RCC 7860 (cell line): ENCODE measurements around the gene CH25H.
"Not testable (repeated sequence)": the region's sequence is repeated elsewhere in the genome, so short reads cannot be mapped to it uniquely, and the experiment has no call there.

Source experiments
- DNase-seq: peaks from one replicate; pipeline ENCODE4 v3.0.0-alpha.2; 2015; ENCODE audit warnings: low spot score
- FAIRE-seq: peaks from 2 replicates; lab custom pipeline; 2012; peaks lifted over from hg19 to GRCh38; lab: Jason Lieb, UNC

The CH25H gene

GRCh38 chr10:89207181-89207800, at the start of gene CH25H:
TSS of gene CH25H (minus strand) at chr10:89207317. CDS start at chr10:89207292, 25 bp downstream.
- FAIRE-seq (no peak), DNase-seq (no peak)

GRCh38 chr10:89256340-89256739, 49.2 kb upstream of the CH25H start:
- DNase-seq, result no peak
- no peak for FAIRE-seq

DNA sequence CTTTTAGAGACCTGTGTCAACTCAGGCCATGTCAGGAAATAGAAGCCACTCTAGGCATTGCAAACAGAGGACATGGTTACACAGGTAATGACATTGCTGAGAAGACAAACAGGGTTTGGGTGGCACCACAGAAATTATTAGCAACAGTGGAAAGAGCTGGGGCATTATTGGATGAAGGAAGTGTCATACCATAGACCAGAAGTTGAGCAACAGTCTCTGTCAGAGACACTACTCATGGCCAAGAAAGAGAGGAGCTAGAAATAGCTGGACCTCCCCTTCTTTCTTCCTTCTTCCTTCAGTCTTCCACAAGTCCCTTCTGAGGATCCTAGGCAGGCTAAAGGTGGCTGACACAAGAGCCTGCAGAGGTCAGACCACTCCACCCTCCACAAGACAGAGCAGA, 48.7 kb upstream of the CH25H start:
- FAIRE-seq, result no peak
- no peak for DNase-seq

GRCh38 chr10:89255091-89255579, 48.0 kb upstream of the CH25H start:
- FAIRE-seq, result not testable (repeated sequence)

GRCh38 chr10:89252225-89252585, 45.1 kb upstream of the CH25H start:
- DNase-seq, result no peak
- FAIRE-seq, result no peak

More at GRCh38 chr10:89255091-89255579, 48.0 kb upstream of the CH25H start:
- not testable (repeated sequence) for DNase-seq

DNA sequence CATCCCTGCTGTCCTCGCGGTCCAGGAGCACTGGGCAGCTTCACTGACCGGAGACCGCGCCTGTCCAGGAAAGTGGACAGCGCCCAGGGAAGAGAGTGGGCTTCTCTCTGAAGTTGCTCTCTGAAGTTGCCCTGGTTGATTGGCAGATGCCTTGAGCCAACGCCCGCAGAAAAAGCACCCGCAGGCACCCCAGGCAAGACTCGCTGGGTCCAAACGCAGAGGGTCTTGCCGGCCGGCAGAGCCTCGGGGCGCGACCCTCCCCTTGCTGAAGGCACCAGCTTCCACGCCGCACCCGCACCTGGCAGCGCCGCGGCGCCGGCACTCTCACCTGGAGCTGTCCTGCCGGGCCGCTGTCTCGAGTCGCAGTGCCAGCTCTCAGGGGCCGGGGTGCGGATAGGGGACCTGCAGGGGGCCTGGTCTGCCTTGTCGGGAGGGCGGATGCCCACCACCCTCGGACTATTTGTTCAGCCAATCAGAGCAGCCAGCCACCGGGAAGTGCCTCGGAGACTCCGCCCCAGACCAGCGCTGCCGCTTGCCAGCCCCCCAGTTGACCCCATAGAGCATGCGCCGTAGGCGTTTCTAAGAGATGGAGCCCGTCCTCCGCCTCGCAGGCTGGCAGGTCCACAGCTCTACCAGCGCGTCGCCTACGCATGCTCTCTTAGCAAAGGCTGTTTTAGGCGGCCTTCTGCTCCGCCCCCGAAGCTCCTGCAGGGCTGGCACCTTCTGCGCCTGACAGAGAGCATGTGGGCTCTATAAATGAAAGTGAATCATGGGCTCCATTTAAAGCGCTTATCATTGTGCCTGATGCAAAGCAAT, 44.5 kb upstream of the CH25H start, which contains the start of gene LIPA:
LIPA (minus strand) TSS at position 367 of the 816 bp plus-strand sequence. CDS start 4,127 bp downstream, outside the sequence.
- peak; percentile 94 for FAIRE-seq
- peak; percentile 96 for DNase-seq

DNA sequence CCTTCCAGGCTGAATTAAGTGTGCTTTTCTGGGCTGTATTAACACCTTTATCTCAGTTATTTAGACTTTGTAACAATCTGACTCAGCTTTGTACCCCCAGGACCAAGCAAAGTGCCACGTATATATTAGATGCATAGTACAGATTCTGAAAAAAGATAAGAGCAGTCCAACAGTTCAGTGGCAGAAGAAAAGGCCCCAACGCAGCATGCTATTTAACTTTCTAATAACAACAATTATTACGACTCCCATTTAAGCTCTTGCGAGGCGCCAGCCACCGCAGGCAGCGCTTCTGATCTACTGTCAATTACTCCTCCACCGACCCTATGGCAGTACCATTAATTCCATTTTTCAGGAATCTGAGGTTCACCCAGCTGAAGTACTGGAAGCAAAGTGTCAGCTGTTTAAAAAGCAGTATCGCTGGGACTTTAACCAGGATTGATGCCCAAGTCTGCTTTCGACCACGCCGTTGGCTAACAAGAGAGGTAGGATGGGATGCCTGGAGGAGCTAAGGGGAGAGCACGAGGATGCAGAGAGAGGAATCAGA, 43.8 kb upstream of the CH25H start:
- FAIRE-seq, result no peak
- DNase-seq, result no peak

- FAIRE-seq (no peak), DNase-seq (no peak)
Observed at GRCh38 chr10:89248990-89249389, 41.9 kb upstream of the CH25H start.

DNA sequence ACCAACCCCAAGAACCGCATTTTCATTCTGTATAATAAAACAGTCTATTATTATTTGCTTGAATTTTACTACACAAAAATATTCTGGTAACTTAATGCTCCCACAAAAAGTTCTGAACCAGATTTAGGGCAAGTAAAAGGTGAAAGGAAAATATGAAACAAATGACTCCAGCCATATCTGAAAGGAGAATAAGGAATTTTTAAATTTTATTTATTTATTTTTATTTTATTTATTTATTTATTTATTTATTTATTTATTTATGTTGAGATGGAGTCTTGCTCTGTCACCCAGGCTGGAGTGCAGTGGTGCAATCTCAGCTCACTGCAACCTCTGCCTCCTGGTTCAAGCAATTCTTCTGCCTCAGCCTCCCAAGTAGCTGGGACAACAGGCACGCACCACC, 40.5 kb upstream of the CH25H start:
- DNase-seq, FAIRE-seq: not testable (repeated sequence)

DNA sequence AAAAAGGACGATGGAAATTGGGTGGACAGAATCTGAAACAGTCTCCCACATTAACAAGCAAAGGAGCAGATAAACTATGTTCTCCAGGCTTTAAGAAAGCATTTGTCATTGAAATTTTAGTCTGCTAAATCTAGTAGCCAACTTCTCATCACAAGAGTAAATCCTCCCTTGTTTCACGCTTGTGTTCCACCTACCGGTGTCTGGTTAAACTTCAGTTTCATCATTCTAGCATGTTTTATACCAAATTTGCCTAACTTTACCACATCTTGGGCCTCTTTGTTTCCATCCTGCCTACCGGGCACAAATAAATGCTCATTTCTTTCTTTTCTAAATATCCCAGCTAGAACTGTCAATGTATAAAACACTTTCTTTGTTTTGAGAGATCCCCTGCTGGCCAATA, 38.7 kb upstream of the CH25H start:
- no peak for FAIRE-seq
- no peak for DNase-seq

- FAIRE-seq, result no peak
Observed at GRCh38 chr10:89242840-89243568, 35.9 kb upstream of the CH25H start.

DNA sequence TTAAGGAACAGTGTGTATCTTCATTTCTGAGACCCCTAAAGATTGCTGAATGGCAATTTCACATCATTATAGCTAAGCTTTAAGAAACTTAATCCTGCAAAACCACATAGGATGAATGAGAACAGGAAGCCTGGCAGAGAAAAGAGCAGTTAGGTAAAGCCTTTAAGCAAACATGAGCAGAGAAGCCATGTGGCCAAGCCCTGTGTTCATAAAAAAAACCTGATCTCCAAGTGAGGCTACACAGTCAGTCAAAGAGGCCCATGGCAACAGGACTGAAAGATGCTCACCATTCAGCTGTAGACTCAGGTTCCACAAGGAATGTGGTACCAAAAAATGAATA, 35.2 kb upstream of the CH25H start:
- FAIRE-seq, result no peak

More at GRCh38 chr10:89242840-89243568, 35.9 kb upstream of the CH25H start:
- no peak for DNase-seq

DNA sequence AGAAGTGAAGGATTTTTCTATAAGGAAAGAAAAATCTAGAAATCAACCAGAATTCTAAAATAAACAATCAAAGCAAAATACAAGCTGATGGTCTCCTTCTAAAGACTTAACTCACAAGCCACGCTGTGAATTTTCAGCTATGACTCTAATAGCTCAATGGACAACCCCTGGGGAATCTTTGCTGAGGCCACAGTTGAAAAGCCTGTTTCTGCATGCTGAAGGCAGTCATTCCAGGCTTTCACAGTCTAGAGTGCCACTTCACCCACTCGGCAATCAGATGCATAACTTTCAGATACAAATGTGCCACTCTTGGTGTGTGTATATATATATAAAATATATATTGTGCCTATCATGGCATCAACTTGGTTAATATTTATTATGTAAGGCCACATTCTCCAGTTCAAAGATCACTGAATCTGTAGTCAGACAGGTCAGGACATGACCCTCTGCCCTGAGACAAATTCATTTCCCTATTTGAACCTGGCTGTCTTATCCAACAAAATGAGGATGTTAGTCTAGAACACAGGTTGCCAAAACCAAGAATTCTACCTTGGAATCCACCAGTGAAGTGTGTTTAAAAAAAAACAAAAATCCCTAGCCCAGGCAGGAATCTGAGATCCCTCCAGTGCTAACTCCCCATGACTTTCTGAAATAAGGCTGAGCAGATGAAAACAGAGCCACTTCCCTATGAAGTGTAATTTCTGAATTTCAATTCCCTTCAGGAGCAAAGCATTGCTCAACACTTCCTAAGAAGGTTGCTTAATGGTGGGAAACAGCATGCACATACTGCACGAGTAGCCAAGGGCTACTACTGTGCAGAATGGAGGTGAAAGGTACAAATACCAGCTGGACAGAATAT, 34.6 kb upstream of the CH25H start:
- FAIRE-seq, result no peak

More for the DNA sequence above, 35.2 kb upstream of the CH25H start:
- DNase-seq, result no peak

GRCh38 chr10:89241026-89241425, 33.9 kb upstream of the CH25H start:
- DNase-seq (no peak), FAIRE-seq (no peak)

More for the DNA sequence above, 34.6 kb upstream of the CH25H start:
- DNase-seq, result no peak

- no peak for FAIRE-seq
- no peak for DNase-seq
Observed at GRCh38 chr10:89240519-89240918, 33.4 kb upstream of the CH25H start.

DNA sequence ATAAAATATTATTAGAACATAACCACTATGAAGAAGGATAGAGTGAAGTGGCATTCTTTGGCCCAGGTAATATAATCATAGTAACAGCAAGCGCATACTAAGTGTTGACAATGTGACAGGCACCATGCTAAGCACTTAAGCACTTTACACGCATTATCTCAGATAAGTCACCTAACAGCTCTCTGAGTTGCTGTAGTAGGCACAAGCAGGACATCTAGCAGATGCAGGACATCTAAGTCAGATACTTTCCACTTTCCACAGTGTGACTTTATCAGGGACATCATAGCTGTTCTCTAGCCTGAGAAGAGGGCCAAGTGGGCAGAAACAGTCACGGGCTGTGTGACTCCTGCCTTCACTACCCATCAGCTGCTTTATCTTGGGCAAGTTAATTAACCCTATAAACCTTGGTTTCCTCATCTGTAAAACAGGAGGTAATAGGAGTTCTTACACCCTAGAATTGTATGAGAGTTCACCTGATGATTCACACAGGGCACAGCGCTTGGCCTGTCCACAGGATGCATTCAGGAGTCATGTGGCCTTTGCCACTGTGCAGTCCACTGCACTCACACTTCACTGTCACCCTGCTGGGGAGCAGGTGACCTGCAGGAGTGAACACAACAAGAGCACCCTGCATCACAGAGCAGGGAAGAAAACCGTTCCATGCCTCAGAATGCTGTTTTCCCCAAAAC, 32.0 kb upstream of the CH25H start:
- FAIRE-seq (no peak), DNase-seq (no peak)

DNA sequence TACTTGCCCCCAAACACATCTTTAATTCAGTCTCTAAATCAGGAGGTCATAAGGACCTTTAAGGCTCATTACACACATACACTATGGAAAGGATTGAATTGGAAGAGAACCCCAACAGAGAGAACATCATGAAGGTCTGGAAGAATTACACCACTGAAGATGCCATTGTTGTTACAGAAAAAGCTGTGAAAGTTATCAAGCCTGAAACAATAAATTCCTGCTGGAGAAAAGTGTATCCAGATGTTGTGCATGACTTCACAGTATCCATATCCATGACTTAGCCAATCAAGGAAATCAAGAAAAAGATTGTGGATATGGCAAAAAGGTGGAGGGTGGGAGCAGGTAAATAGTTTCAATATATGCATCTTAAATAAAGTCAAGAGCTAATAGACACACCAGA, 30.7 kb upstream of the CH25H start:
- DNase-seq, result no peak
- FAIRE-seq, result no peak

DNA sequence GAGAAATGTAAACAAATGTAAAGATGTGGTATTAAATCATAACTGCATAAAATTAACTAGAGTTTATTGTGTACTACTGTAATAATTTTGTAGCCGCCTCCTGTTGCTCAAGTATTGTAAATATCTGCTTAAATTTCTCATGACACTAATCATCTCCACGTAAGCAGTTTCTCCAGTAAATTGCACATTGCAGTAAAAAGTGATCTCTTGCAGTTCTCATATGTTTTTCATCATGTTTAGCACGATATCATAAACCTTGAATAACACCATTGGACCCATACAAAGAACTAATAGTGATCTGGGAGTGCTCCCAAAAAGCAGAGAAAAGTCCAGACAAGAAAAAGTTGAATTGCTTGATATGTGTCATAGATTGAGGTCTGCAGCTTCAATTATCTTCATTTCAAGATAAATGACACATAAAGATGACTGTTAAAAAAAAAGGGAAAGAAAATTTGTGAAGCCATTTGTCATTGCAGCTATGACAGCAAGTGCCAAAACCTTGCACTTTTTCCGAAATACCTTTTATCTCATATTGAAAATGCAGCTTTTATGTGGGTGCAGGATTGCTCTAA, 29.2 kb upstream of the CH25H start:
- DNase-seq (no peak), FAIRE-seq (no peak)

DNA sequence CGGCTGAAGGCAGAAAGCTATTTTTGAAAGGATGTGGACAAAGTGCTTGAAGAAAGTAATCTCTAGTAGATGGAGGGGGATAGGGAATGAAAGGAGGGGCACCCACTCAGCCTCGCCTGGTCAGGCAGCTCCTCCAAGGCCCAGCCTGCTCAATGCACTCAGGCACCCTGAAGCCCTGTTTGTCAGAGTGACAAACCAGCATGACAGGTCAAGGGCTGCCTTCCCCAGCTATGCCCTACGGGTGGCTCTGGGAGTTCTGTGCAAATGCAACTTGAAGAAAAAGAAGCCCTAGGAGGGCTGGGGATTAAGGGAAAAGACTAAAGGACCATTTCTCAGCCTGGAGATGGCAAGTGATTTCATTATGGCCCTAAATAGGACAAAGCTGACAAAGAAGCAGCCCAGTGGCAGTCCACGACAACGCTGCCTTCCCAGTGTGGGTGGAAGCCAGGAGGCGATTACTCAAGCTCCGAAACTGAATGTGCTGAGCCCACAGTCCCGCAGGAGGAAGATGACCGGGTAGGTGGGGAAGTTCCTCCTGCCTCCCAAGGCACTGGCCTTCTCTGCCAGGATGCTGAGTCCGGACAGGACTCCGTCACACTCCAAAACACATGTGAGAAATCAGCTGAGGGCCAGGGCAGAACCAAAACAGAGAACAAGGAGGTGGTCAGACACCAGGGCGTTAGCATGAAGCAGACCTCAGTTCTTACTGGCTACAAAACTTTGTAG, 28.1 kb upstream of the CH25H start:
- FAIRE-seq (no peak), DNase-seq (no peak)
